A673 (cell line): ENCODE data around the gene TECR. TPM values are rescaled to one million over a fixed set of nuclear protein-coding genes. Genes with fewer than 3 reads are reported as not detected.

ENCODE experiments used
- Bru-seq: library from RNA; stranded (reverse); fragments of 400-500 nt; gene quantifications from one replicate; lab custom pipeline; 2021; lab: Mats Ljungman, UMichigan
- BruChase-seq, 2 experiments: library from RNA; stranded (reverse); fragments of 400-500 nt; gene quantifications; one replicate each; lab custom pipeline; 2021; lab: Mats Ljungman, UMichigan
- BruUV-seq: library from RNA; stranded (reverse); fragments of 400-500 nt; replicated peaks from 2 replicates; lab custom pipeline; 2021; lab: Mats Ljungman, UMichigan
- CTCF ChIA-PET: fragments of 300-600 bp; sonication (Branson Sonifier 250); formaldehyde crosslinking; loops from one replicate; lab custom pipeline; 2022; ENCODE audit warnings: antibody characterized with exemption; lab: Charles Lee
- POLR2A ChIA-PET: fragments of 300-600 bp; sonication (Branson Sonifier 250); formaldehyde crosslinking; loops from one replicate; lab custom pipeline; 2022; ENCODE audit warnings: antibody characterized with exemption; ENCODE audit not compliant: low non-redundant PET; lab: Charles Lee
- DNase-seq: peaks from one replicate; pipeline ENCODE4 v3.0.0-alpha.2; 2015; ENCODE audit warnings: low spot score
- H3K27ac ChIP-seq: fragments of 200-600 bp; sonication (generic); 2 replicates; pipeline ENCODE4 v1.5.1; 2016; ENCODE audit warnings: mixed run types, low read depth, mild to moderate bottlenecking, mixed read lengths, antibody characterized with exemption, low read length; ENCODE audit not compliant: poor library complexity, severe bottlenecking
- H3K27me3 ChIP-seq: fragments of 200-600 bp; sonication (generic); replicated peaks from 2 replicates; pipeline ENCODE4 v1.6.1; 2017; ENCODE audit warnings: mixed run types, low read depth, mild to moderate bottlenecking, mixed read lengths, antibody characterized with exemption, low read length; ENCODE audit not compliant: insufficient read depth, poor library complexity
- H3K36me3 ChIP-seq: fragments of 200-600 bp; sonication (generic); 2 replicates; pipeline ENCODE4 v1.6.1; 2016; ENCODE audit warnings: mixed run types, mild to moderate bottlenecking, mixed read lengths, antibody characterized with exemption, low read length; ENCODE audit not compliant: insufficient read depth, poor library complexity, severe bottlenecking
- H3K4me1 ChIP-seq: fragments of 200-600 bp; sonication (generic); 2 replicates; pipeline ENCODE4 v1.6.1; 2017; ENCODE audit warnings: mixed run types, mild to moderate bottlenecking, mixed read lengths, antibody characterized with exemption, low read length; ENCODE audit not compliant: insufficient read depth, poor library complexity, severe bottlenecking
- H3K4me3 ChIP-seq: fragments of 200-600 bp; sonication (generic); 2 replicates; pipeline ENCODE4 v1.5.1; 2016; ENCODE audit warnings: low read depth, mixed run types, mild to moderate bottlenecking, mixed read lengths, low read length; ENCODE audit not compliant: poor library complexity, severe bottlenecking
- H3K9me3 ChIP-seq: fragments of 200-600 bp; sonication (generic); 2 replicates; pipeline ENCODE4 v1.6.1; 2016; ENCODE audit warnings: mixed run types, low read depth, mild to moderate bottlenecking, mixed read lengths, antibody characterized with exemption, low read length; ENCODE audit not compliant: poor library complexity, severe bottlenecking
- CTCF ChIP-seq: fragments of 300-800, 200-600 bp; sonication (generic); conservative IDR thresholded peaks from 2 replicates; pipeline ENCODE4 v1.5.1; 2017; ENCODE audit warnings: low read depth, mild to moderate bottlenecking, antibody characterized with exemption, low read length, moderate library complexity, mixed read lengths
- EZH2 ChIP-seq: fragments of 200-600 bp; sonication (generic); IDR thresholded peaks from 2 replicates; pipeline ENCODE4 v1.6.1; 2017; ENCODE audit warnings: borderline replicate concordance, low read depth, mild to moderate bottlenecking, mixed read lengths, antibody characterized with exemption, low read length; ENCODE audit not compliant: poor library complexity, severe bottlenecking
- intact Hi-C: fragments of 100-400 bp; cut with micrococcal nuclease; formaldehyde crosslinking; loops from one replicate; pipeline ENCODE4 v1.10.0; 2022; ENCODE audit not compliant: unreplicated experiment
- long read RNA-seq: library from polyadenylated mRNA; stranded (forward); transcript quantifications from one replicate; pipeline ENCODE4 v2.0.0, GENCODE V29; 2022
- total RNA-seq: library from RNA; stranded (reverse); gene quantifications from 2 replicates; pipeline ENCODE4 v1.2.3, GENCODE V29; 2021

TECR gene
- total RNA-seq (189 and 203 TPM in 2 replicates), Bru-seq, nascent RNA (percentile 65 among the genes with signal in this experiment), BruChase-seq, experiment 1, labeled RNA remaining after a 2-hour chase (percentile 67 among the genes with signal in this experiment), BruChase-seq, experiment 2, labeled RNA remaining after a 6-hour chase (percentile 82 among the genes with signal in this experiment)
- long read RNA-seq, transcript TECR-201 (13 exons, 1,171 nt) = major isoform, 277 of 457 reads
- long read RNA-seq, transcript TECR-210 (12 exons, 1,164 nt) = minor isoform, 6 of 457 reads
- long read RNA-seq, transcript TECR-226 (13 exons, 1,170 nt) = minor isoform, 18 of 457 reads
- long read RNA-seq, partial matches to known transcripts = 123 of 457 reads
- long read RNA-seq, other reads (novel, unspliced or antisense) = 26 of 457 reads

DNA sequence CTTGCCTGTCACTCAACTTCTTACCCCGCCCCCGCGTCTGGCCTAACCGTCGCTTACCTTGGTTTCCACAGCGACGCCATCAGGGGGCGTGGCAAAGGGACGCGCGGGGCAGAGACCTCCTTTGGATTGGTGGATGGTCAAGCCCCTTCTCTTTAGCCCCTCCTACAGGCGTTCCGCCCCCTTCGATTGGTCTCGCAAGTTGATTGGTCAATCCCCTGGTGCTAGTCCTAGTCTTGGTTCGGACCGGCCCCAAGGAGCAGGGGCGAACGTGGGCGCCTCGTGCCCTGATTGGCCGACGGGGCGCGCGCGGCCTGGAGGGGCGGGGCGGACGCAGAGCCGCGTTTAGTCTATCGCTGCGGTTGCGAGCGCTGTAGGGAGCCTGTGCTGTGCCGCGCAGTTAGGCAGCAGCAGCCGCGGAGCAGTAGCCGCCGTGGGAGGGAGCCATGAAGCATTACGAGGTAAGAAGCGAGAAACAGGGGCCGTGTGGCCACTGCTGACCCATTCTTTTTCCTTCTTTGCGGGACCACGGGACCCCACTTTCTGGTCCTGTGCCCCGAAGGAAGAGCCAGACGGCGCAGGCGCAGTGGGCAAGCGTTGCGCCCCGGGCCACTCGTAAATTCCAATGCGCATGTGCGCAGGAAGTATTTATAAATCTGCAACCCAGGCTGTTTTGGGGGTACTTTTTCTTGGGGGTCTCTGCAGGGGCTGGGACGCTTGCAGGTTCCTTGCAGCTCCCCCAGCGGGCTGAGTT, at the start of gene TECR:
Gene TECR, plus strand, starts transcription at position 341 of the 751 bp plus-strand sequence. Its CDS starts 103 bp downstream, at position 444.
- CTCF ChIA-PET = no interaction called here
- DNase-seq = peak; percentile 100
- POLR2A ChIA-PET = interaction anchor here (0.5 kb wide), 1 partner anchor 26 kb away, joined by 3 read pairs; no protein-coding TSS in a partner anchor
- TSS peak; percentile 68 for BruUV-seq
- Histone ChIP-seq H3K36me3 (no peaks in the 10 kb centered on the region), H3K4me1 (no peaks in the 10 kb centered on the region), H3K4me3 (peak within 1 kb of the TSS; percentile 83), H3K27me3 (no peaks in the 10 kb centered on the region), H3K27ac (peak within 1 kb of the TSS; percentile 81), H3K9me3 (no peaks in the 10 kb centered on the region)
- intact Hi-C loops = no loop called here
- TF ChIP-seq EZH2 = no peak
- no peak for TF ChIP-seq CTCF

GRCh38 chr19:14479975-14480699, 49.3 kb upstream of the TECR start:
- CTCF ChIA-PET = interaction anchor here (0.5 to 1.3 kb wide), 6 partner anchors 8 to 715 kb away, joined by 3 to 24 read pairs (median 3); no protein-coding TSS in a partner anchor
- no peak overlapping the region for H3K4me3 ChIP-seq
- no peaks in the 10 kb centered on the region for H3K27me3 ChIP-seq
- H3K36me3 ChIP-seq = peaks cover 12% of the 10 kb centered on the region
- H3K27ac ChIP-seq = no peak overlapping the region
- TF ChIP-seq EZH2 = no peak
- peak; percentile 99 for TF ChIP-seq CTCF
- peaks cover 32% of the 10 kb centered on the region for H3K4me1 ChIP-seq
- POLR2A ChIA-PET = no interaction called here
- no TSS peak for BruUV-seq
- peak; percentile 74 for DNase-seq
- intact Hi-C loops = loop anchor here (5.0 kb wide), 3 partner anchors 118 to 598 kb away; partner anchors contain the start of gene ASF1B
- H3K9me3 ChIP-seq = no peaks in the 10 kb centered on the region

- no peaks in the 10 kb centered on the region for H3K9me3 ChIP-seq
- H3K36me3 ChIP-seq = peaks cover 12% of the 10 kb centered on the region
- no peak for DNase-seq
- H3K4me3 ChIP-seq = no peak overlapping the region
- TF ChIP-seq CTCF (no peak), EZH2 (no peak)
- no peaks in the 10 kb centered on the region for H3K27me3 ChIP-seq
- H3K27ac ChIP-seq = no peak overlapping the region
- POLR2A ChIA-PET = no interaction called here
- CTCF ChIA-PET = interaction anchor here (0.6 to 1.3 kb wide), 2 partner anchors 9 to 24 kb away, joined by 3 to 5 read pairs; no protein-coding TSS in a partner anchor
- intact Hi-C loops = loop anchor here (5.0 kb wide), 2 partner anchors 343 to 598 kb away; partner anchors contain the start of gene ASF1B
- no TSS peak for BruUV-seq
- peaks cover 26% of the 10 kb centered on the region for H3K4me1 ChIP-seq
Measured at GRCh38 chr19:14480700-14481079, 48.7 kb upstream of the TECR start.
